ENCODE measurements around the gene POLR2C. TPM values are rescaled to one million over a fixed set of nuclear protein-coding genes. Genes with fewer than 3 reads are reported as not detected.
A peak's percentile ranks its signal among the peaks of the same experiment; 100 is the strongest.

Gene POLR2C
- total and polyA plus RNA-seq, 2 of the 13 experiments (the other 11 are each of a cell fraction or from before 2014, with no cell fraction given) = 104 to 216 TPM

DNA sequence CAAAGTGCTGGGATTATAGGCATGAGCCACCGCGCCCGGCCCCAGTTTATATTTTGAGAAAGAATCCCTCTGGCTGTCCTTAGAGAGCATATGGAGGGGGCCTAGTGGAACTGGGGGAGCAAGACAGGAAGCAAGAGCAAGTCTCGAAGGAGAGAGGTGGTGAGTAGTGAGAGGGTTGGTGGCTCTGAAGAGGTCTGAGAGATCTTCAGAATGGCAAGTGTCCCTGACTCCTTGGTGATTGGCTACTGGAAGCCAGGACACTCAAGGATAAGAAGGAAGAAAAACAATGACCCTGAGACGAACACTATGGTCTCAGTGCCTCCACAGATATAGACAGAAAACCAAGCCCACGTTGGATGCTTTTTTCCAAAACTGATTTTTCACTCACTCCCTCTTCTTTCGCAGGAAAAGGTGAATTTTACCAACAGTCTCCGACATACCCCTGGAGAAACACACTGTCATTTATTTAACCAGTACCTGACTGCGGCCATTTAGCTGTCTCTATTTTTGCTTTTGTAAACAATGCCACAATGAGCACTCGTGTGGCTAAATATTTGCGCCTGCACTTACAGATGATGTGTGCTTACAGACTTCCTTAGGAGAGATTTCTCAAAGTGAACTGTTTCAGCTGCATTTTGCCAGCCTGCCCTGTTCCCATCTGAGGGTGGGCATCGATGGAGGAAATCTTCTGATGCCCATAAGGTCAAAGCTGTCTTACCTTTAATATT lies 39.7 kb downstream of the POLR2C start (continued):
- TF ChIP-seq ZNF7 (CRISPR knock-in tag; IDR thresholded peaks at IDR 0.05) (peak; percentile 85; the same call in 1 of the 2 replicates), XBP1 (CRISPR knock-in tag; IDR thresholded peaks at IDR 0.05) (no peak), ZNF468 (CRISPR knock-in tag; IDR thresholded peaks at IDR 0.05) (no peak), SOX13 (IDR thresholded peaks at IDR 0.05) (0 out of 2 replicates have a peak, but pooled peaks have one; percentile 25), SOX13 (CRISPR knock-in tag; conservative IDR thresholded peaks at IDR 0.05 in 1 of 2, IDR thresholded peaks at IDR 0.05 in 1 of 2) (peak in 1 of 2 experiments; percentile 44; a peak in 1 of 4 replicates), HOXA5 (CRISPR knock-in tag; IDR thresholded peaks at IDR 0.05) (no peak), FOSL2 (CRISPR knock-in tag; IDR thresholded peaks at IDR 0.05) (no peak), SOX6 (IDR thresholded peaks at IDR 0.05) (no peak), SOX6 (CRISPR knock-in tag; IDR thresholded peaks at IDR 0.05) (peak; percentile 19; the same call in 1 of the 2 replicates), HOXA3 (CRISPR knock-in tag; IDR thresholded peaks at IDR 0.05) (no peak), HDAC2 (CRISPR knock-in tag; IDR thresholded peaks at IDR 0.05) (no peak), ZNF607 (CRISPR knock-in tag; IDR thresholded peaks at IDR 0.05; ENCODE audit: borderline replicate concordance) (no peak), GZF1 (CRISPR knock-in tag; IDR thresholded peaks at IDR 0.05) (no peak), TOE1 (CRISPR knock-in tag; IDR thresholded peaks at IDR 0.05) (no peak), JUNB (CRISPR knock-in tag; IDR thresholded peaks at IDR 0.05; ENCODE audit: borderline replicate concordance) (no peak), CBFB (CRISPR knock-in tag; IDR thresholded peaks at IDR 0.05) (no peak), SOX5 (CRISPR knock-in tag; IDR thresholded peaks at IDR 0.05; ENCODE audit: borderline replicate concordance) (peak; percentile 26; the same call in 1 of the 2 replicates), ZBTB7B (CRISPR knock-in tag; IDR thresholded peaks at IDR 0.05) (no peak), THAP11 (CRISPR knock-in tag; IDR thresholded peaks at IDR 0.05) (no peak), ZNF337 (CRISPR knock-in tag; IDR thresholded peaks at IDR 0.05; ENCODE audit: borderline replicate concordance, low read depth) (no peak), TBP (CRISPR knock-in tag; IDR thresholded peaks at IDR 0.05) (no peak), ZNF230 (CRISPR knock-in tag; IDR thresholded peaks at IDR 0.05) (no peak), ZNF652 (CRISPR knock-in tag; IDR thresholded peaks at IDR 0.05; ENCODE audit: borderline replicate concordance, low read depth) (peak; percentile 64; the same call in 1 of the 2 replicates), RFX5 (IDR thresholded peaks at IDR 0.05; ENCODE audit: low read depth, low read length) (no peak)
- TF ChIP-seq, protein P1, sequence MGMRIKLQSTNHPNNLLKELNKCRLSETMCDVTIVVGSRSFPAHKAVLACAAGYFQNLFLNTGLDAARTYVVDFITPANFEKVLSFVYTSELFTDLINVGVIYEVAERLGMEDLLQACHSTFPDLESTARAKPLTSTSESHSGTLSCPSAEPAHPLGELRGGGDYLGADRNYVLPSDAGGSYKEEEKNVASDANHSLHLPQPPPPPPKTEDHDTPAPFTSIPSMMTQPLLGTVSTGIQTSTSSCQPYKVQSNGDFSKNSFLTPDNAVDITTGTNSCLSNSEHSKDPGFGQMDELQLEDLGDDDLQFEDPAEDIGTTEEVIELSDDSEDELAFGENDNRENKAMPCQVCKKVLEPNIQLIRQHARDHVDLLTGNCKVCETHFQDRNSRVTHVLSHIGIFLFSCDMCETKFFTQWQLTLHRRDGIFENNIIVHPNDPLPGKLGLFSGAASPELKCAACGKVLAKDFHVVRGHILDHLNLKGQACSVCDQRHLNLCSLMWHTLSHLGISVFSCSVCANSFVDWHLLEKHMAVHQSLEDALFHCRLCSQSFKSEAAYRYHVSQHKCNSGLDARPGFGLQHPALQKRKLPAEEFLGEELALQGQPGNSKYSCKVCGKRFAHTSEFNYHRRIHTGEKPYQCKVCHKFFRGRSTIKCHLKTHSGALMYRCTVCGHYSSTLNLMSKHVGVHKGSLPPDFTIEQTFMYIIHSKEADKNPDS (CRISPR knock-in tag; IDR thresholded peaks at IDR 0.05) = no peak
- TF ChIP-seq, protein P2, sequence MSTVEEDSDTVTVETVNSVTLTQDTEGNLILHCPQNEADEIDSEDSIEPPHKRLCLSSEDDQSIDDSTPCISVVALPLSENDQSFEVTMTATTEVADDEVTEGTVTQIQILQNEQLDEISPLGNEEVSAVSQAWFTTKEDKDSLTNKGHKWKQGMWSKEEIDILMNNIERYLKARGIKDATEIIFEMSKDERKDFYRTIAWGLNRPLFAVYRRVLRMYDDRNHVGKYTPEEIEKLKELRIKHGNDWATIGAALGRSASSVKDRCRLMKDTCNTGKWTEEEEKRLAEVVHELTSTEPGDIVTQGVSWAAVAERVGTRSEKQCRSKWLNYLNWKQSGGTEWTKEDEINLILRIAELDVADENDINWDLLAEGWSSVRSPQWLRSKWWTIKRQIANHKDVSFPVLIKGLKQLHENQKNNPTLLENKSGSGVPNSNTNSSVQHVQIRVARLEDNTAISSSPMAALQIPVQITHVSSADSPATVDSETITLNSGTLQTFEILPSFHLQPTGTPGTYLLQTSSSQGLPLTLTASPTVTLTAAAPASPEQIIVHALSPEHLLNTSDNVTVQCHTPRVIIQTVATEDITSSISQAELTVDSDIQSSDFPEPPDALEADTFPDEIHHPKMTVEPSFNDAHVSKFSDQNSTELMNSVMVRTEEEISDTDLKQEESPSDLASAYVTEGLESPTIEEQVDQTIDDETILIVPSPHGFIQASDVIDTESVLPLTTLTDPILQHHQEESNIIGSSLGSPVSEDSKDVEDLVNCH (CRISPR knock-in tag; IDR thresholded peaks at IDR 0.05) = no peak
- TF ChIP-seq, protein P3, sequence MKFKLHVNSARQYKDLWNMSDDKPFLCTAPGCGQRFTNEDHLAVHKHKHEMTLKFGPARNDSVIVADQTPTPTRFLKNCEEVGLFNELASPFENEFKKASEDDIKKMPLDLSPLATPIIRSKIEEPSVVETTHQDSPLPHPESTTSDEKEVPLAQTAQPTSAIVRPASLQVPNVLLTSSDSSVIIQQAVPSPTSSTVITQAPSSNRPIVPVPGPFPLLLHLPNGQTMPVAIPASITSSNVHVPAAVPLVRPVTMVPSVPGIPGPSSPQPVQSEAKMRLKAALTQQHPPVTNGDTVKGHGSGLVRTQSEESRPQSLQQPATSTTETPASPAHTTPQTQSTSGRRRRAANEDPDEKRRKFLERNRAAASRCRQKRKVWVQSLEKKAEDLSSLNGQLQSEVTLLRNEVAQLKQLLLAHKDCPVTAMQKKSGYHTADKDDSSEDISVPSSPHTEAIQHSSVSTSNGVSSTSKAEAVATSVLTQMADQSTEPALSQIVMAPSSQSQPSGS (CRISPR knock-in tag; IDR thresholded peaks at IDR 0.05) = no peak
